GM12875 (cell line): Measurements from ENCODE around the gene MYL4.
"Not testable (repeated sequence)": the region's sequence is repeated elsewhere in the genome, so short reads cannot be mapped to it uniquely, and the experiment has no call there.

Source experiments
- H3K4me3 ChIP-seq: one replicate; pipeline ENCODE4 v1.5.1; 2011; ENCODE audit warnings: low read depth, low read length, control low read depth
- TF ChIP-seq, protein P1 (sequence below): IDR thresholded peaks from 2 replicates; pipeline ENCODE4 v1.5.1; 2011; ENCODE audit warnings: low read depth, mild to moderate bottlenecking, control low read depth, inconsistent platforms, low read length, moderate library complexity, borderline replicate concordance; ENCODE audit not compliant: insufficient read depth

MYL4 gene

DNA sequence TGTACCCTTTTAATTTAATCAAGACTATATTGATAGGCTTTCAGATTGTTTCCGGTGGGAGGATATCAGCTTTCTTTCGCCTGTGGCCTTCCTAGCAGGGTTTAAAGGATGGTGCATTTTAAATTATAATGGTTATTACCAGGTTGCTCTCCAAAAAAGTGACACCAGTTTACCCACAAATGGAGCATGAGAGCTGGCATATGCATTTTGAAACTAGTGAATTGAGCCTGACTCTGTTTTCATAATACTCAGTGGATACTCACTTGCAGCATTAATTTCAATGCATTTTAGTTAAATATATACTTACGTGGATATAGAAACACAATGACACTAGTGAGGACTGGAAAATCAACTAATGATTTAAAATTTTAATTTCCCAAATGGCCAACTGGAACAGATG, 5.8 kb downstream of the MYL4 start:
- TF ChIP-seq, protein P1, sequence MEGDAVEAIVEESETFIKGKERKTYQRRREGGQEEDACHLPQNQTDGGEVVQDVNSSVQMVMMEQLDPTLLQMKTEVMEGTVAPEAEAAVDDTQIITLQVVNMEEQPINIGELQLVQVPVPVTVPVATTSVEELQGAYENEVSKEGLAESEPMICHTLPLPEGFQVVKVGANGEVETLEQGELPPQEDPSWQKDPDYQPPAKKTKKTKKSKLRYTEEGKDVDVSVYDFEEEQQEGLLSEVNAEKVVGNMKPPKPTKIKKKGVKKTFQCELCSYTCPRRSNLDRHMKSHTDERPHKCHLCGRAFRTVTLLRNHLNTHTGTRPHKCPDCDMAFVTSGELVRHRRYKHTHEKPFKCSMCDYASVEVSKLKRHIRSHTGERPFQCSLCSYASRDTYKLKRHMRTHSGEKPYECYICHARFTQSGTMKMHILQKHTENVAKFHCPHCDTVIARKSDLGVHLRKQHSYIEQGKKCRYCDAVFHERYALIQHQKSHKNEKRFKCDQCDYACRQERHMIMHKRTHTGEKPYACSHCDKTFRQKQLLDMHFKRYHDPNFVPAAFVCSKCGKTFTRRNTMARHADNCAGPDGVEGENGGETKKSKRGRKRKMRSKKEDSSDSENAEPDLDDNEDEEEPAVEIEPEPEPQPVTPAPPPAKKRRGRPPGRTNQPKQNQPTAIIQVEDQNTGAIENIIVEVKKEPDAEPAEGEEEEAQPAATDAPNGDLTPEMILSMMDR = no peak
- H3K4me3 ChIP-seq = no peak overlapping the region

DNA sequence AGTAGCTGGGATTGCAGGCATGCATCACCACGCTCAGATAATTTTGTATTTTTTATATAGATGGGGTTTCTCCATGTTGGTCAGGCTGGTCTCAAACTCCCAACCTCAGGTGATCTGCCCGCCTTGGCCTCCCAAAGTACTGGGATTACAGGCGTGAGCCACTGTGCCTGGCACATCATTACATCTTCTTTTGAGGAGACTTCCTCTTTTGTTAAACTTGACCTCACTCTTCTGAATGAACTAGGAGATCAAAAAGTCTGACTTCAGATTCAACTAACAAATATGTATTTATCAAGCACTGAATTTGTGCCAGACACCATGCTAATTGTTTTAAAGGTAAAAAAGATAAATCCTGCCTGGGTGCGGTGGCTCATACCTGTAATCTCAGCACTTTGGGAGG, 7.7 kb downstream of the MYL4 start:
- not testable (repeated sequence) for H3K4me3 ChIP-seq

GRCh38 chr17:47217279-47217678, 8.1 kb downstream of the MYL4 start:
- not testable (repeated sequence) for H3K4me3 ChIP-seq

- peak overlapping the region; percentile 16 for H3K4me3 ChIP-seq
- TF ChIP-seq, protein P1 = no peak
Observed at GRCh38 chr17:47218896-47219430, 9.8 kb downstream of the MYL4 start.

DNA sequence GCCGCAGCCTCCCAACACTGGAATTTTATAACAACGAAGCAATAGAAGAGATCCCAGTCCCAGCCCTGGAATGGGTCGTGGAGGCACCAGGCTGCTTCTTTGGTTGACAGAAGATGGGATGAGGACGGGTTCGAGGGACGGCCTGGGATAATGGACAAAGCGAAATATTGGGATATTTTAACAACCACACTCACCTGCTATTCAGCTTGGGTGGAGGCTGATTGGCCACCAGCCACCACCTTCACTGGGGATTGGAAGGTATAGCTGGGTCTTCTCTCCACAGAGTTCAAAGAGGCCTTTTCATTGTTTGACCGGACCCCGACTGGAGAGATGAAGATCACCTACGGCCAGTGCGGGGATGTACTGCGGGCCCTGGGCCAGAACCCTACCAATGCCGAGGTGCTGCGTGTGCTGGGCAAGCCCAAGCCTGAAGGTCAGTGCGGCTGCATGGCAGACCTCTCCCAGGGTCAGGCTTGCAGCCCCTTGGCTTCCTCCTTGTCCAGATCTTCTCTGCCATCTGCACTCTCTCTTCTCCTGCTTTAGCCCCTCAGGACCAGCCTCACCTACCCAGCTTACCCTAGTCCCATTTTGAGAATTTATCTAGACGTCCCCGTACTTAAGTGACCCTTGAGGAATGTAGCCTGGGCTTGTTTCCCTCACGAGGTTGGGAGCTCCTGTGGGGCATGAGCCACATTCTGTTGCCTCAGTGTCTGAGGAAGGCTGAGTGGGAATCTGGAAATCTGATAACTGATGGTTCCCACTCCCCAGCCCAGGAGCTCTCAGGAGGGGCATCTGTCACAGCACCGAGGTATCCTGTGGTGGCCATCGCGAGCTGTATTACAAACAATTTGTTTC, 10.7 kb downstream of the MYL4 start:
- TF ChIP-seq, protein P1 = no peak
- H3K4me3 ChIP-seq = no peak overlapping the region

GRCh38 chr17:47220531-47220999, 11.4 kb downstream of the MYL4 start:
- TF ChIP-seq, protein P1 = no peak
- no peak overlapping the region for H3K4me3 ChIP-seq

GRCh38 chr17:47221154-47221553, 12.0 kb downstream of the MYL4 start:
- no peak overlapping the region for H3K4me3 ChIP-seq

DNA sequence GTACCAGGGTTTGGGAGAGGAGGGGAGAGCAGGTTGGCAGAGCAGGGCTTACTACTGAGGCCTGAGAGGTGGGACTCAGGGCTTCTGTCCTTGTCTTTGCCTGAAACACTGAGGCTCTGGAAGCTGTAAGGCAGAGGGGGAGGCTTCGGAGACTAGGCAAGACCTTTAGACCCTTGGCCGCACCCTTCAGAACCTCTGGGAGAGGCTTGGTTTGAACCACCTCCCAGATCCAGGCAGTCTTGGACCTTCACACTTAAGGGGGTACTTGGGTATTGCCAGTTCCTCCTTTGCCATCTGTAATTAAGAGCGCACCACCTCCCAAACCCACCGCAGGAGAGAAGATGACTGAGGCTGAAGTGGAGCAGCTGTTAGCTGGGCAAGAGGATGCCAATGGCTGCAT, 12.9 kb downstream of the MYL4 start:
- H3K4me3 ChIP-seq = no peak overlapping the region
- TF ChIP-seq, protein P1 = no peak

More at GRCh38 chr17:47221154-47221553, 12.0 kb downstream of the MYL4 start:
- TF ChIP-seq, protein P1 = no peak
